LHCN-M2 (cell line): Measurements from ENCODE around the gene COL6A1. TPM values are rescaled to one million over a fixed set of nuclear protein-coding genes. Genes with fewer than 3 reads are reported as not detected.
"Not testable (repeated sequence)": the region's sequence is repeated elsewhere in the genome, so short reads cannot be mapped to it uniquely, and the experiment has no call there.

ENCODE experiments used
- DNase-seq: peaks from one replicate; pipeline ENCODE4 v3.0.0-alpha.2; 2012; ENCODE audit warnings: low read depth
- total RNA-seq: library from RNA; depleted of rRNA; stranded (reverse); fragments of >200 nt; gene quantifications from 2 replicates; pipeline ENCODE4 v1.2.3, GENCODE V29; 2014

The COL6A1 gene
- total RNA-seq, 1 experiment from 2014 or later: 252 TPM

- DNase-seq: no peak
Observed at GRCh38 chr21:46004168-46004861, 22.7 kb downstream of the COL6A1 start.

- no peak for DNase-seq
Observed at GRCh38 chr21:46005081-46005480, 23.5 kb downstream of the COL6A1 start.

DNA sequence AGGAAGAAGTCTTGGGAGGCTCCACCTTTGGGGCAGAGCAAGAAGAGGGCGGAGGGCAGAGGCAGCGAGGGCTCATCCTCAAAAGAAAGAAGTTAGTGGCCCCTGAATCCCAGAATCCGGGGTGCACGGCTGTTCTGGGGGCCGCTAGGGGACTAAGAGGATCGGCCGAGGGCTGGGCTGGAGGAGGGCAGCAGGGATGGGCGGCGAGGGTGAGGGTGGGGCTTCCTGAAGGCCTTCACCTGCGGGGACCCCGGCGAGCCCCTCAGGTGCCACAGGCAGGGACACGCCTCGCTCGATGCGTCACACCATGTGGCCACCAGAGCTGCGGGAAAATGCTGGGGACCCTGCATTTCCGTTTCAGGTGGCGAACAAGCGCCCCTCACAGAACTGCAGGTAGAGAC is 23.9 kb downstream of the COL6A1 start:
- DNase-seq: no peak

DNA sequence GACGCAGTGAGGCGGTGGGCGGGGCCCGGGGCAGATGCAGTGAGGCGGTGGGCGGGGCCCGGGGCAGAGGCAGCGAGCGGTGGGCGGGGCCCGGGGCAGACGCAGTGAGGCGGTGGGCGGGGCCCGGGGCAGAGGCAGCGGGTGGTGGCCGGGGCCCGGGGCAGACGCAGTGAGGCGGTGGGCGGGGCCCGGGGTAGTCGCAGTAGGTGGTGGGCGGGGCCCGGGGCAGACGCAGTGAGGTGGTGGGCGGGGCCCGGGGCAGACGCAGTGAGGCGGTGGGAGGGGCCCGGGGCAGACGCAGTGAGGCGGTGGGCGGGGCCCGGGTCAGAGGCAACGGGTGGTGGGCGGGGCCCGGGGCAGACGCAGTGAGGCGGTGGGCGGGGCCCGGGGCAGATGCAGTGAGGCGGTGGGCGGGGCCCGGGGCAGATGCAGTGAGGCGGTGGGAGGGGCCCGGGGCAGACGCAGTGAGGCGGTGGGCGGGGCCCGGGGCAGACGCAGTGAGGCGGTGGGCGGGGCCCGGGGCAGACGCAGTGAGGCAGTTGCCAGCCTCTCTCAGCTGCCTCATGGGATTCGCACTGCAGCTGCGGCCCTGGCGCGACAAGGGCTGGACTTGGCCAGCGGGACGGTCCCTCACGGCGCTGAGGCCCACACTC is 24.4 kb downstream of the COL6A1 start:
- DNase-seq: not testable (repeated sequence)

- no peak for DNase-seq
Observed at GRCh38 chr21:46006547-46007491, 25.2 kb downstream of the COL6A1 start.

GRCh38 chr21:46007492-46007868 is 25.9 kb downstream of the COL6A1 start:
- DNase-seq: no peak

DNA sequence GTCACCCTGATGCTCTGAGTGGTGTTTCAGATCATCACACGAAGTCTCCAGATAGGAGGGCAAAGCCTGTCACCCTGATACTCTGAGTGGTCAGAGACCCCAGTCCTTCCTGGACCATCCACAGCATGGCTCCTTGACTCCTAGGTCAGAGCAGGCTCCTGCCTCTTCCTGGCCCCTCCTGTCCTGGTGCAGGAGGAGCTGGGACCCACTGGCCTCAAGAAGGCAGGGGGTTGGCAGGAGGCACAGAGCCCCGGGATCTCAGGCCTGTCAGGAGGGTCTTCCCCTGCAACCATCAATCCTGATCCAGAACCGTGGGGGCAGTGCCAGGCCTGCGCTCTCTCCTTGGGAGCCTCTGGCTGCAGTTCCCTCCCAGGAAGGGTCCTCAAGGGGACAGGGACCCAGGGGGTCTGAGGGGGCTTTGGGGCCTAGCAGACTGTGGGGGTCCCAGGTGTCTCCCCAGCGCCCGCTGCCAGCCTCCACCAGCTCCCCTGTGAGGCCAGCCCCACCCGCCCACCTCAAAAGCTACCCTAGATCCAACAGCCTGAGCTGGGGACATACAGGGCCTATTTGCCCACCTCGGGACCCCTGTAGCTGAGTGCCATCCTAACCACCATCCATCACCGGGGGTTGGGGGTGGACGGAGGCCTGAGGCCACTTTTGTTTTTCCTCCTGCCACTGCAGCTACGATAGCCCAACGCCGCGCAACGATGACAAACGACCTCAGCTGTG is 27.5 kb downstream of the COL6A1 start:
- DNase-seq: no peak

DNA sequence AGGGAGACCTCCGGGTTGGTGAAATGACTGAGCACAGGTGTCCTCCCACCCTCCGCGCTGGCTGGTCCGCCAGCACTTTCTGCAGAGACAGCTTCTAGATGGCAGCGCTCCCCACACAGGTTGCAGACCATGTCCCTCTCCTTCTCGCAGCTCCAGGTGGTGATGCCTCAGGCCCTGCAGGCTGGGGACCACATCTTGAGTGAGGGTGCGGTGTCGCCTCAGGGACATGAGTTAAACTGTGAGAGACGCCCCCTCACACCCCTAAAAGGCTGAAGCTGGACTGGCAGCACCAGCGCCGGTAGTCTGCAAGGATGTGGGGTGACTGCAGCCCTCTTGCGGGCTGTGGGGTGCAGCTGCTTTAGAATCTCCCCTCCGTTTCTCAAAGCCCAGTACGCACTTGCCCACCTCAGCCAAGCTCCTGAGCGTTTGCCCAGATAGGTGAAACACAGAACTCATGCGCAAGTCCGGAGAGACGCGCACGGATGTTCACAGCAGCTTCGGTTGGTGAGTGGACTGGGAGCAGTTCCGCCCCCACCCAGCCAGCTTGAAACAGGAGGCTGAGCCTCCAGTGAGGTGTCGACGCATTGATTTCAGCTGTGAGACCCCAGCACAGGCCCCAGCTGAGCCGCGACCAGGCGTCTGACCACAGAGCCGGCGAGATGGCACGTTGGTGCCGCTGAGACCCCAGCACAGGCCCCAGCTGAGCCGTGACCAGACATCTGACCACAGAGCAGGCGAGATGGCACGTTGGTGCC is 28.6 kb downstream of the COL6A1 start:
- no peak for DNase-seq

DNA sequence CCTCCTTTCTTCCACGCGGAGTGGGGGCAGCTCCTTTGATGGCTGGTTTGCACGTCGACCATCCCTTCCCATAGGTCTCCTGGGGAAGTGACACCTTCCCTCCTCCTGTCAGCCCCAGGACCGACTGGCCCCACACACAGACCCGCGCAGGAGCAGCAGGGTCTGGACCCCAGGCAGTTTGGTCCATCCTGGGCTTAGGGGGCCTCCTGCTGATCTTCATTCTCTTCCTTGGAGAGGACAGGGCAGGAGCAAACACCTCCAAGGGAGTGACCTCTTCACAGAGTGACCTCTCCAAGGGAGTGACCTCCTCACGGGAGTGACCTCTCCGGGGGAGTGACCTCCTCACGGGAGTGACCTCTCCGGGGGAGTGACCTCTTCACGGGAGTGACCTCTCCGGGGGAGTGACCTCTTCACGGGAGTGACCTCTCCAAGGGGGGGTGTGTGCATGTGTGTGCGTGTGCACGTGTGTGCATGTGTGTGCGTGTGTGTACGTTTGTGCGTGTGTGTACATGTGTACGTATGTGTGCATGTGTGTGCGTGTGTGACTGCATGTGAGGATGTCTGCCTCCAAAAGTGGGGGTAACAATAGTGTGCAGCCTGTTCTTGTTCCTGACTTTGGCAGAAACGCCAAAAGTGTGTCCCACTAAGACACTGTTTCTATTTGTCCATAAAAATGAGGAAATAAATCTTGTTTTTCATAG is 29.8 kb downstream of the COL6A1 start:
- no peak for DNase-seq

DNA sequence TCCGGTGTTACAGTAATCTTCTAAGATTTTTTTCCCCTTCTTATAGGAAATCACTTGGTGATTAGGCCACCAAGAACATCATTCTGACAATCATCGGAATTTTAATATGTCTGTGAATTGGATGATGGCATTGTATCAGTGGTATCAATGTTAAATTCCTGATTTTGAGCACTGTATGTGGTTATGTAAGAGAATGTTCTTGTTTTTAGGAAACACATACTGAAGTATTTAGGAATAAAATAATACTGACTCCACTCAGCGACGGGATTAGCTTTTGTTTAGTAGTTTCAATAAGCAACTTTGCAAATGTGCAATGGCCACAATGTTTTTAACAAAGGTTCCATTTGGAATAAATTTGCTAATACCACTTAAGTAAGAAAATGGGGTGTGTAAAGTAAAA is 30.6 kb downstream of the COL6A1 start:
- DNase-seq: no peak

GRCh38 chr21:46014828-46015227 is 33.3 kb downstream of the COL6A1 start:
- no peak for DNase-seq

GRCh38 chr21:46017148-46017547 is 35.6 kb downstream of the COL6A1 start:
- DNase-seq: no peak

GRCh38 chr21:46017695-46018094 is 36.1 kb downstream of the COL6A1 start:
- DNase-seq: no peak

DNA sequence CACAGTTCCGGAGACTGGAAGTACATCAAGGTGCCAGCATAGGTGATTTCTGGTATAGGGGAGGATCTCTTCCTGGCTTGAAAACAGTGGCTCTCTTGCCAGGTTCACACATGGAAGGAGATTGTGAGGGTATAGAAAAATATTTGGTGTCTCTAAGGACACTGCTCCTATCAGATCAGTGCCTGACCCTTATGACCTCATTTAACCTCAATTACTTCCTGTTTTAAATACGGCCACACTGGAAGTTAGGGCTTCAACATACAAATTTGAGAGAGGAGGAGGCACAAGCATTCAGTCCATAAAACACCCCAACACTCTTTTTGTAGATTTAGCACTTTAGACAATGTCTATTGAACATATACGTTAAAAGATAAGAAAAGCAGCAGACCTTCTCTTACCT is 37.0 kb downstream of the COL6A1 start:
- no peak for DNase-seq

DNA sequence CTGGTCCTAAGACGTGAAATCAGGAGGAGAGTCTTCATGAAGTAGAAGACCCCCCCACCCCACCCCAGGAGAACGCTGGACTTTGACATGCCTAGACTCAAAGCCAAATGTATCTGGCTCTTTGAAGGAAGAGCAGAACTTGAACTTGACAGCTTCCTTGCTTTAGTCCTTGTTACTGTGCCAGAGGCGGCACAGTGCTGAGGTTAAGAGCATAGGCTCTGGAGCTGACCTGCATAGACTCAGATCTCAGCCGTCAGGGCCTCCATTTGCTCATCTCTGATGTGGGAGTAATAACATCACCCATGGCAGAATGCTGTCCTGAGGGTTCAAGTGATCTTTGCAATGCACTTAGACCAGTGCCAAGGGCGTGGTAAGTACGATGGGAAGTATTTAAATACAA is 39.0 kb downstream of the COL6A1 start:
- DNase-seq: no peak

DNA sequence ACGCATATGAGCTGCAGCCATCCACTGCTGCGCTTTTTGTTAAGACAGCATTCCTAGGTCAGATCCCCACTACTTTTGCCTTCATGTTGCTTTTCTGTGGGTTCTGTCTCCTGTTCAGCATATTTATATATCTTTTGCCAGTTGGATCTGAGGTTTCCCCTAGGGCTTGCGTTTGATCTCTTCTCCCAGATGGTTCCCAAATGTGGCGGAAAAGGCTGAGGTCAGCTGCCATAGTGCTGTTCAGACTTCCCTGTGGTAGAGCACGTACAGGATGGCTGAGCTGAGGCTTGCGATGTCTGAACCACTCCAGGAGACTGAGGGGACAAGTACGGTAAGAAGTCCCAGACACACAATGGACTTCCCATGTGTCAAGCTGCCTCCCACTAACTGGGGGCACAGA is 39.8 kb downstream of the COL6A1 start:
- no peak for DNase-seq

- no peak for DNase-seq
Observed at GRCh38 chr21:46021978-46022544, 40.5 kb downstream of the COL6A1 start.

DNA sequence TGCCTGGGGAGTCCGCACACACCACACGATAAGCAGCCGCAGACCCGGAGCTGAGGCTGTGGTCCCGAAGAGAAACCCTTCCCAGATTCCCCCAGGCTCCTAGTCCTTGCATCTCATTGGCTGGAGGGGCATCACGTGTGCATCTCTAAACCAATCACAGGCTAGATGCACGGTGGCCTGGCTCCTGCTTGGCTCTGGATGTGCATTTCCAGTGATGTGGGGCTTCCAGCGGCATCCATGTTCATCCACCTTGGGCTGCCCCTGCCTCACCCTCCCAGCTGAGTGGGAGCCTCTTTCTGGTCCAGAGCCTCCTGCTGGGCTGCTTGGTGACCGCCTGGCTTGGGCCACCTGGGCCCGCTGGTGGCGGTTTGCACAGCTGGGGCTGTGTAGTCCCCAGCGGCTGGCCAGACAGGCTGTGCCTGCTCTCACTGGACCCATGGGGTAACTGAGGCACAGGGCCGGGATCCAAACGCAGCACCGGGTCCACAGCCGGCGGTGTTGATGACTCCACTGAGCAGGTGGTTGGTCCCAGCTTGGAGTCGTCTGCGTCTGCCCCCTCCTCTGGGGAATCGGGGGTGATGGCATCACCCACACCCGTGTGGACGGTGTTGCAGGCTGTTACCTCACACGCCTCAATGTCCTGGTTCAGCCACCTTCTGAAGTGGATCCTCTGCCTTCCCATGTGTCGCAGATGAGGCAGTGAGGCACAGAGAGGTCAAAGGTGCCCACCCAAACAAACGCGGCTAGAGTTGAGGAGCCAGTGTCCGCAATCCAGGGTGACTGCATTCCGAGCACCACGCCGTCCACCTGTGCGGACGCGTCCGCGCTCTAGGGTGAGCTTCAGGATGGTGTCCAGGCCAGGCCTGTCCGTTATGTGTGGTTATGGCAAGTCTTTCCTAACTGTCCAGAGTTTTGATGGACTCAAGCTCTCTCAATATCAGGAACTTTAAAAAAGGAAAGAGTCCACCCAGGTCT is 41.3 kb downstream of the COL6A1 start:
- no peak for DNase-seq

GRCh38 chr21:46023555-46023954 is 42.0 kb downstream of the COL6A1 start:
- no peak for DNase-seq
